ENCODE measurements around the gene TCP11. TPM values are rescaled to one million over a fixed set of nuclear protein-coding genes. Genes with fewer than 3 reads are reported as not detected.
A peak's percentile ranks its signal among the peaks of the same experiment; 100 is the strongest.

The TCP11 gene
- total RNA-seq, 1 donor from 2014 or later, result not detected

DNA sequence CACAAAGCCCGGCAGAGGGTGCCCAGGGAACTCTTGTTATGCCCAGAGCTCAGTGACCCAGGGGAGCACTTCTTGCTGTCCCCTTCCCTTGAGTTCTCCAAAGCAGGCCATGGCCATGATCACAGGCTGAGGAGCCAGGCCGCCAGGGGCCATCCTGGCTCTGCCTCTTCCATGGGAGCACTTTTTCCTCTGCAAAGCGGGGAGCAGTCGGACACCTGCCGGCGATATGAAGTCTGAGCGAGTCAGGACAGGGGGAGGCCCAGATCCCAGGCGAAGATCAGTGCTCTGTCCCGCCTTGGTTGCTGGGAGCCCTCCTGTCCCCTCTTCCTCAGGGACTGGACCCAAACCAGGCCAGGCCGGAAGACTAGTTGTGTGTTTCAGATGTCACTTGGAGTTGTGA is 67.9 kb downstream of the TCP11 start:
- Mint-ChIP-seq H3K36me3 (peaks cover 19% of the 10 kb centered on the region), H3K4me1 (ENCODE audit: unreplicated experiment) (peaks cover 8% of the 10 kb centered on the region), H3K27me3 (no peaks in the 10 kb centered on the region), H3K9me3 (no peaks in the 10 kb centered on the region), H3K4me3 (no peak overlapping the region), H3K27ac (peak overlapping the region; percentile 62)
- TF ChIP-seq, protein P1, sequence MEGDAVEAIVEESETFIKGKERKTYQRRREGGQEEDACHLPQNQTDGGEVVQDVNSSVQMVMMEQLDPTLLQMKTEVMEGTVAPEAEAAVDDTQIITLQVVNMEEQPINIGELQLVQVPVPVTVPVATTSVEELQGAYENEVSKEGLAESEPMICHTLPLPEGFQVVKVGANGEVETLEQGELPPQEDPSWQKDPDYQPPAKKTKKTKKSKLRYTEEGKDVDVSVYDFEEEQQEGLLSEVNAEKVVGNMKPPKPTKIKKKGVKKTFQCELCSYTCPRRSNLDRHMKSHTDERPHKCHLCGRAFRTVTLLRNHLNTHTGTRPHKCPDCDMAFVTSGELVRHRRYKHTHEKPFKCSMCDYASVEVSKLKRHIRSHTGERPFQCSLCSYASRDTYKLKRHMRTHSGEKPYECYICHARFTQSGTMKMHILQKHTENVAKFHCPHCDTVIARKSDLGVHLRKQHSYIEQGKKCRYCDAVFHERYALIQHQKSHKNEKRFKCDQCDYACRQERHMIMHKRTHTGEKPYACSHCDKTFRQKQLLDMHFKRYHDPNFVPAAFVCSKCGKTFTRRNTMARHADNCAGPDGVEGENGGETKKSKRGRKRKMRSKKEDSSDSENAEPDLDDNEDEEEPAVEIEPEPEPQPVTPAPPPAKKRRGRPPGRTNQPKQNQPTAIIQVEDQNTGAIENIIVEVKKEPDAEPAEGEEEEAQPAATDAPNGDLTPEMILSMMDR (conservative IDR thresholded peaks at IDR 0.05), result no peak
- DNase-seq (ENCODE audit: extremely low spot score, unreplicated experiment), result no peak

DNA sequence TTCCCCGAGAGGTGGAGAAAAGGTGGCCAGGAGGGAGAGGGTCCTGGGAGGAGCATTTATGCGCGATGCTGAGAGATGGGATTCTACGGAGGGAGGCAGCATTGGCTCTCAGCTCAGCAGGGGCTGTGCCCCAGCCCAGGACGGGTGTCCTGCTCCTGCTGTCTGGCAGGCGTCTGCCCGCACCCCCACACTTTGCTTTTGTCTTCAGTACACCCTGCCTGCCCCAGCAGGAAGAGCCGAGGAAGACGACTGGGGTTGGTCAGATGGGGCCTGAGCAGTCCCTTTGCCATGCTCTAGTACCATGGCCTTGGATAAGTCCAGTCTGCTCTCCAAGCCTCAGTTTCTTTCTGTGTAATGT is 68.5 kb downstream of the TCP11 start:
- peaks cover 8% of the 10 kb centered on the region for H3K4me1 Mint-ChIP-seq (ENCODE audit: unreplicated experiment)
- H3K27me3 Mint-ChIP-seq, result no peaks in the 10 kb centered on the region
- TF ChIP-seq, protein P1 (conservative IDR thresholded peaks at IDR 0.05), result no peak
- H3K9me3 Mint-ChIP-seq, result no peaks in the 10 kb centered on the region
- H3K36me3 Mint-ChIP-seq, result peaks cover 19% of the 10 kb centered on the region
- DNase-seq (ENCODE audit: extremely low spot score, unreplicated experiment), result no peak
- no peak overlapping the region for H3K4me3 Mint-ChIP-seq
- H3K27ac Mint-ChIP-seq, result no peak overlapping the region

DNA sequence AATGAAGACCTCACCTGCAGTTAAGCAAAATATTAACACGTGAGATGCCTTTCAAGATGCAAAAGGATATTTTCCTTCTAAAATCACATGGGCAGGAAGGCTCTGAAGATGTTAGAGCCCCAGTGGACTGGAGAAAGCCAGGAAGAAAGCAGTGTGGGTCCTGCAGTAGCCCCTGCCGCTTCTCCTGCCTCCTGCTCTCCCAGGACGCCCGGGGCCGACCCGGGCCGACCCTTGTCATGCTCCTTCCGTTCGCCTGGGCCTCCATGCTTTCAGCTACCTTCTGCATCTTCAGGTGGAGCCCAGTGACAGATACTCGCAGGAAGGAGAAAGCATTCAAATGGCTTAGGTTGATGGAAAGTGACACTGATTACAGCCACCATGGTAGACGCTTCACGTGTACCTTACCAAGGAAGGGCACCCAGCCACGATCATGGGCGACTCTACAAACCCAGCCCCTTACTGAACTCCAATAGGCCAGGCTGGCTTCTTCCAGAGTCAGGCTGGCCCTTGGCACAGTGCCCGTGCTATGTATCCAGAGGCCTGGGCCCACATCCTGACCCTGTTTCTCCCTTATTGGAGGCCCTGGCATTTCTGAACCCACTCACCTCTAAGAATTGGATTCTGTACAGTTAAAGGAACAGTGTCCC is 69.0 kb downstream of the TCP11 start:
- TF ChIP-seq, protein P1 (conservative IDR thresholded peaks at IDR 0.05), result no peak
- no peak for DNase-seq (ENCODE audit: extremely low spot score, unreplicated experiment)
- Mint-ChIP-seq H3K27ac (no peak overlapping the region), H3K9me3 (no peaks in the 10 kb centered on the region), H3K36me3 (peaks cover 19% of the 10 kb centered on the region), H3K4me3 (no peak overlapping the region), H3K4me1 (ENCODE audit: unreplicated experiment) (peaks cover 8% of the 10 kb centered on the region), H3K27me3 (no peaks in the 10 kb centered on the region)

DNA sequence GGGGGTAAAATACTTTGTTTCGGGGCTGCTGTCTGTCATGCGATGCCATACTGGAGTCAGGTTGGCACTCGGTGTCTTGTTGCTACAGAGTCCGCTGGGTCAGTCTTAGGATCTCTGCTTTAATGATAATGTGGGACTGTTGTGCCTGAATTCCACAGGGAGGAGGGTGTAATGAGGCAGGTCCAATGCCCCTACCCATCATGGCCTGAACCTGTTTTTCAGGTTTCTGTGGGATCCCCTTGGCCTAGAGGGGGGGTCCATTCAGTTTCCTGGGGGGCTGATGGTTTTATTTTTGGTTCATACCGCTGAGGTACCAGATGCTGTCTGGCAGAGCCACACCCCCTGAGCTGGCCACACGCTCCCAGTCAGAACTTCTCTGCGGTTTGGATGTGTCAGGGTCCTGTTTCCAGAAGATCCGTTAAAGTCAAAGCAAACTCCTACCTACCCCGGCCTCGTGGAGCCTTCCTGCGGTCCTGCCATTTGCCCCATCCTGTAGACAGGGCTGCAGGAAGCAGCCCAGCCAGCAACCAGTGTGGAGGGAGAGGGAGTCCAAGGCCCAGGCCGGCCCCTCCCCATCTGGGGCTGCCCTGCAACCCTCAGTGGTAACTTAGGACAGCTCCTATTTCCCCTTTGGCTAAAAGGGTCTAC is 69.7 kb downstream of the TCP11 start:
- DNase-seq (ENCODE audit: extremely low spot score, unreplicated experiment), result no peak
- peaks cover 19% of the 10 kb centered on the region for H3K36me3 Mint-ChIP-seq
- TF ChIP-seq, protein P1 (conservative IDR thresholded peaks at IDR 0.05), result no peak
- no peak overlapping the region for H3K27ac Mint-ChIP-seq
- H3K4me3 Mint-ChIP-seq, result no peak overlapping the region
- H3K4me1 Mint-ChIP-seq (ENCODE audit: unreplicated experiment), result peaks cover 8% of the 10 kb centered on the region
- H3K9me3 Mint-ChIP-seq, result no peaks in the 10 kb centered on the region
- no peaks in the 10 kb centered on the region for H3K27me3 Mint-ChIP-seq

DNA sequence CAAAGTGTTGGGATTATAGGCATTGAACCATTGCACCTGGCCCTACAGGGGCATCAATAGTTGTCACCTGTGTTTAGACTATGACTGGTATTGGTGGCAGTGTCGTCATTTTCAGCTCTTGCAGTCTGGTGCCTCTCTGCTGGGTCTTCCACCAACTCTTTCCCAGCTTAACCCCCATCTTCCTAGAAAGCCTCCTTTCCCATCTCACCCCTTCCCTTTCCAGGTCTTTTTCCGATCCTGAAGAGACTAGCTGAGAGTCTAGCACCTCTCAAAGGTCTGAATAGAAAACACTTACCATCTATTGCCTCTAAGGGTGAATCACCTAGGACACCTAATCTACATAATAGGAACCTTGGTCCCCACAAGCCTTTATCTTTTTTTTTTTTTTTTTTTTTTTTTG is 71.0 kb downstream of the TCP11 start:
- peaks cover 8% of the 10 kb centered on the region for H3K4me1 Mint-ChIP-seq (ENCODE audit: unreplicated experiment)
- H3K4me3 Mint-ChIP-seq, result no peak overlapping the region
- no peaks in the 10 kb centered on the region for H3K9me3 Mint-ChIP-seq
- H3K27me3 Mint-ChIP-seq, result no peaks in the 10 kb centered on the region
- peaks cover 24% of the 10 kb centered on the region for H3K36me3 Mint-ChIP-seq
- no peak for DNase-seq (ENCODE audit: extremely low spot score, unreplicated experiment)
- no peak overlapping the region for H3K27ac Mint-ChIP-seq
- TF ChIP-seq, protein P1 (conservative IDR thresholded peaks at IDR 0.05), result no peak
